ENCODE measurements around the gene CCDC32. TPM values are rescaled to one million over a fixed set of nuclear protein-coding genes. Genes with fewer than 3 reads are reported as not detected.

The CCDC32 gene
- total and polyA plus RNA-seq, 2 of the 13 experiments (the other 11 are each of a cell fraction or from before 2014, with no cell fraction given): 10.8 to 23.2 TPM

GRCh38 chr15:40511472-40512133, 53.2 kb downstream of the CCDC32 start (continued):
- TF ChIP-seq FOXC1 (CRISPR knock-in tag; IDR thresholded peaks at IDR 0.05; ENCODE audit: borderline replicate concordance) (peak; percentile 72), YEATS4 (CRISPR knock-in tag; IDR thresholded peaks at IDR 0.05; ENCODE audit: borderline replicate concordance) (peak; percentile 83), HOXA9 (CRISPR knock-in tag; IDR thresholded peaks at IDR 0.05; ENCODE audit: borderline replicate concordance) (no peak; the same call in 1 of the 2 replicates), MBD4 (IDR thresholded peaks at IDR 0.05; ENCODE audit: borderline replicate concordance, low read length) (no peak), ZNF678 (CRISPR knock-in tag; IDR thresholded peaks at IDR 0.05) (no peak; the same call in 1 of the 2 replicates), PAX8 (CRISPR knock-in tag; IDR thresholded peaks at IDR 0.05; ENCODE audit: borderline replicate concordance) (no peak; the same call in 1 of the 2 replicates), RFX5 (IDR thresholded peaks at IDR 0.05; ENCODE audit: low read depth, low read length) (no peak), ADNP (CRISPR knock-in tag; IDR thresholded peaks at IDR 0.05) (no peak), MIER3 (CRISPR knock-in tag; IDR thresholded peaks at IDR 0.05; ENCODE audit: borderline replicate concordance) (peak; percentile 68; the same call in 1 of the 2 replicates), SMAD3 (CRISPR knock-in tag; IDR thresholded peaks at IDR 0.05) (no peak), HNF1A (IDR thresholded peaks at IDR 0.05; ENCODE audit: low read depth) (no peak), HNF1A (CRISPR knock-in tag; IDR thresholded peaks at IDR 0.05; ENCODE audit: borderline replicate concordance) (peak; percentile 70; the same call in 1 of the 2 replicates), ZBTB3 (CRISPR knock-in tag; IDR thresholded peaks at IDR 0.05; ENCODE audit: borderline replicate concordance, low read depth) (no peak), ZBTB46 (CRISPR knock-in tag; IDR thresholded peaks at IDR 0.05; ENCODE audit: borderline replicate concordance) (0 out of 2 replicates have a peak, but pooled peaks have one; percentile 58), ZNF501 (CRISPR knock-in tag; IDR thresholded peaks at IDR 0.05) (peak; percentile 74; the same call in 1 of the 2 replicates), DZIP1 (CRISPR knock-in tag; IDR thresholded peaks at IDR 0.05) (peak; percentile 91; the same call in 1 of the 2 replicates), ZBTB20 (CRISPR knock-in tag; IDR thresholded peaks at IDR 0.05; ENCODE audit: borderline replicate concordance, low read depth) (peak; percentile 44), ZNF20 (CRISPR knock-in tag; IDR thresholded peaks at IDR 0.05) (no peak), HNF1B (CRISPR knock-in tag; IDR thresholded peaks at IDR 0.05) (peak; percentile 41; the same call in 1 of the 2 replicates)
